Astrocyte (in vitro differentiated cells and primary cell): ENCODE results near the gene CST9. TPM values are rescaled to one million over a fixed set of nuclear protein-coding genes. Genes with fewer than 3 reads are reported as not detected.

Experiments
- DNase-seq: peaks from one replicate; pipeline ENCODE4 v3.0.0-alpha.2; 2010; ENCODE audit warnings: low read depth
- FAIRE-seq: peaks from 2 replicates; lab custom pipeline; 2011; peaks lifted over from hg19 to GRCh38; lab: Jason Lieb, UNC
- H2AFZ ChIP-seq: 2 replicates; pipeline ENCODE4 v1.6.0; 2012; ENCODE audit warnings: low read depth, low read length, inconsistent platforms
- H3K27ac ChIP-seq: 2 replicates; pipeline ENCODE4 v1.5.1; 2011; ENCODE audit warnings: low read depth, low read length, inconsistent platforms
- H3K27me3 ChIP-seq: 2 replicates; pipeline ENCODE4 v1.6.0; 2011; ENCODE audit warnings: low read length, inconsistent platforms; ENCODE audit not compliant: insufficient read depth
- H3K36me3 ChIP-seq: 2 replicates; pipeline ENCODE4 v1.5.1; 2011; ENCODE audit warnings: low read length, inconsistent platforms; ENCODE audit not compliant: insufficient read depth
- H3K4me1 ChIP-seq: 2 replicates; pipeline ENCODE4 v1.5.1; 2011; ENCODE audit warnings: low read length, inconsistent platforms; ENCODE audit not compliant: insufficient read depth
- H3K4me2 ChIP-seq: 2 replicates; pipeline ENCODE4 v1.6.0; 2012; ENCODE audit warnings: low read length, inconsistent platforms
- H3K4me3 ChIP-seq: 2 replicates; pipeline ENCODE4 v1.5.1; 2011; ENCODE audit warnings: low read depth, mild to moderate bottlenecking, low read length, inconsistent platforms; ENCODE audit not compliant: insufficient read depth
- H3K79me2 ChIP-seq: 2 replicates; pipeline ENCODE4 v1.6.0; 2012; ENCODE audit warnings: mild to moderate bottlenecking, low read length, inconsistent platforms; ENCODE audit not compliant: insufficient read depth
- H3K9ac ChIP-seq: 2 replicates; pipeline ENCODE4 v1.6.0; 2012; ENCODE audit warnings: mild to moderate bottlenecking, low read length, inconsistent platforms
- H3K9me3 ChIP-seq: 2 replicates; pipeline ENCODE4 v1.5.1; 2012; ENCODE audit warnings: low read depth, mild to moderate bottlenecking, low read length, inconsistent platforms; ENCODE audit not compliant: insufficient read depth
- H4K20me1 ChIP-seq: 2 replicates; pipeline ENCODE4 v1.6.0; 2012; ENCODE audit warnings: low read length, inconsistent platforms; ENCODE audit not compliant: insufficient read depth
- H3K27ac Mint-ChIP-seq: one replicate; pipeline ENCODE4 v1.8.0; 2021; ENCODE audit warnings: mild to moderate bottlenecking, mixed read lengths; ENCODE audit not compliant: unreplicated experiment
- H3K27me3 Mint-ChIP-seq: one replicate; pipeline ENCODE4 v1.8.0; 2021; ENCODE audit warnings: low read depth, mixed read lengths; ENCODE audit not compliant: unreplicated experiment
- H3K36me3 Mint-ChIP-seq: one replicate; pipeline ENCODE4 v1.8.0; 2021; ENCODE audit warnings: low read depth, mixed read lengths; ENCODE audit not compliant: unreplicated experiment
- H3K4me1 Mint-ChIP-seq: one replicate; pipeline ENCODE4 v1.8.0; 2021; ENCODE audit warnings: low read depth, mixed read lengths; ENCODE audit not compliant: unreplicated experiment
- H3K4me3 Mint-ChIP-seq: one replicate; pipeline ENCODE4 v1.8.0; 2021; ENCODE audit warnings: mild to moderate bottlenecking, moderate library complexity, mixed read lengths; ENCODE audit not compliant: unreplicated experiment
- H3K9me3 Mint-ChIP-seq: one replicate; pipeline ENCODE4 v1.8.0; 2021; ENCODE audit warnings: mild to moderate bottlenecking, mixed read lengths; ENCODE audit not compliant: unreplicated experiment
- CTCF ChIP-seq: IDR thresholded peaks from 2 replicates; pipeline ENCODE4 v1.5.1; 2011; ENCODE audit warnings: low read depth, mild to moderate bottlenecking, inconsistent platforms, low read length, moderate library complexity; ENCODE audit not compliant: insufficient read depth
- EZH2 ChIP-seq: IDR thresholded peaks from 2 replicates; pipeline ENCODE4 v1.6.1; 2012; ENCODE audit warnings: mild to moderate bottlenecking, low read length, inconsistent platforms; ENCODE audit not compliant: insufficient read depth
- total RNA-seq: library from RNA; stranded (reverse); gene quantifications from 2 replicates; pipeline ENCODE4 v1.2.1, GENCODE V29; 2021

Gene CST9
- total RNA-seq, 1 donor from 2014 or later = not detected

- Histone ChIP-seq H3K79me2 (peaks cover 28% of the 10 kb centered on the region), H3K4me2 (peak within 1 kb of the TSS; percentile 96), H3K4me1 (peaks cover 19% of the 10 kb centered on the region), H4K20me1 (peaks cover 34% of the 10 kb centered on the region), H2AFZ (peak within 1 kb of the TSS; percentile 88), H3K9ac (peak within 1 kb of the TSS; percentile 89), H3K36me3 (no peaks in the 10 kb centered on the region), H3K27me3 (no peaks in the 10 kb centered on the region), H3K9me3 (no peaks in the 10 kb centered on the region), H3K4me3 (peak within 1 kb of the TSS; percentile 69), H3K27ac (peak within 1 kb of the TSS; percentile 72)
- DNase-seq (peak; percentile 72), FAIRE-seq (no peak)
- TF ChIP-seq EZH2 = no peak
- TF ChIP-seq CTCF = no peak
- H3K9me3 Mint-ChIP-seq = no peaks in the 10 kb centered on the region
- peak within 1 kb of the TSS; percentile 93 for H3K4me3 Mint-ChIP-seq
- peaks cover 15% of the 10 kb centered on the region for H3K36me3 Mint-ChIP-seq
- H3K4me1 Mint-ChIP-seq = peaks cover 28% of the 10 kb centered on the region
- peak within 1 kb of the TSS; percentile 83 for H3K27ac Mint-ChIP-seq
- no peaks in the 10 kb centered on the region for H3K27me3 Mint-ChIP-seq
Measured at GRCh38 chr20:23637282-23638221, 31.8 kb upstream of the CST9 start, which contains the start of gene CST3. Gene CST3 (minus strand): TSS chr20:23637955. CDS start chr20:23637862, 93 bp downstream.

- H3K9me3 ChIP-seq = no peaks in the 10 kb centered on the region
- TF ChIP-seq EZH2 (no peak), CTCF (no peak)
- no peaks in the 10 kb centered on the region for H3K27me3 ChIP-seq
- H2AFZ ChIP-seq = peak overlapping the region; percentile 88
- FAIRE-seq (no peak), DNase-seq (no peak)
- Mint-ChIP-seq H3K4me1 (peaks cover 22% of the 10 kb centered on the region), H3K27ac (peak overlapping the region; percentile 83), H3K27me3 (no peaks in the 10 kb centered on the region), H3K36me3 (peaks cover 15% of the 10 kb centered on the region), H3K9me3 (no peaks in the 10 kb centered on the region), H3K4me3 (peak overlapping the region; percentile 93)
- H3K79me2 ChIP-seq = peaks cover 28% of the 10 kb centered on the region
- peak overlapping the region; percentile 96 for H3K4me2 ChIP-seq
- H3K36me3 ChIP-seq = no peaks in the 10 kb centered on the region
- H3K4me1 ChIP-seq = peaks cover 14% of the 10 kb centered on the region
- H3K9ac ChIP-seq = peak overlapping the region; percentile 89
- peak overlapping the region; percentile 69 for H3K4me3 ChIP-seq
- H3K27ac ChIP-seq = no peak overlapping the region
- peaks cover 29% of the 10 kb centered on the region for H4K20me1 ChIP-seq
Measured at GRCh38 chr20:23636908-23637281, 31.2 kb upstream of the CST9 start.
